GM12891 (cell line): Measurements from ENCODE around the gene ICAM4.

Source experiments
- DNase-seq: peaks from one replicate; pipeline ENCODE4 v3.0.0; 2011; ENCODE audit warnings: low spot score; ENCODE audit not compliant: insufficient read length
- FAIRE-seq: peaks from 2 replicates; lab custom pipeline; 2011; peaks lifted over from hg19 to GRCh38; lab: Jason Lieb, UNC
- PAX5 ChIP-seq: IDR thresholded peaks from 2 replicates; pipeline ENCODE4 v1.6.1; 2011; ENCODE audit warnings: low read length, moderate library complexity, mild to moderate bottlenecking; ENCODE audit not compliant: insufficient read depth, severe bottlenecking
- POLR2A ChIP-seq: IDR thresholded peaks from 2 replicates; pipeline ENCODE4 v1.6.1; 2011; ENCODE audit warnings: low read depth, low read length, control low read depth
- POLR2AphosphoS5 ChIP-seq: IDR thresholded peaks from 2 replicates; pipeline ENCODE4 v1.6.1; 2011; ENCODE audit warnings: low read depth, low read length, control low read depth
- POU2F2 ChIP-seq: IDR thresholded peaks from 2 replicates; pipeline ENCODE4 v1.6.1; 2011; ENCODE audit warnings: low read depth, mild to moderate bottlenecking, control low read depth, low read length, moderate library complexity
- SPI1 ChIP-seq: IDR thresholded peaks from 2 replicates; pipeline ENCODE4 v1.6.1; 2011; ENCODE audit warnings: low read depth, low read length, control low read depth
- TAF1 ChIP-seq: IDR thresholded peaks from 2 replicates; pipeline ENCODE4 v1.6.1; 2011; ENCODE audit warnings: low read depth, low read length, control low read depth

The ICAM4 gene

GRCh38 chr19:10295305-10295846, 8.6 kb downstream of the ICAM4 start:
- TF ChIP-seq POLR2A (no peak), SPI1 (peak; percentile 45), PAX5 (no peak), POU2F2 (no peak), POLR2AphosphoS5 (no peak), TAF1 (no peak)
- DNase-seq (peak; percentile 87), FAIRE-seq (peak; percentile 92)

- FAIRE-seq (no peak), DNase-seq (no peak)
- TF ChIP-seq POLR2A (no peak), TAF1 (no peak), PAX5 (no peak), SPI1 (no peak), POLR2AphosphoS5 (no peak), POU2F2 (no peak)
These were observed 9.3 kb downstream of the ICAM4 start for GRCh38 chr19:10295847-10296591.

GRCh38 chr19:10299545-10300458, 13.0 kb downstream of the ICAM4 start:
- no peak for FAIRE-seq
- DNase-seq: no peak
- TF ChIP-seq POLR2A (no peak), SPI1 (no peak), POU2F2 (no peak), POLR2AphosphoS5 (no peak), PAX5 (no peak), TAF1 (no peak)

- no peak for FAIRE-seq
- TF ChIP-seq SPI1 (no peak), POU2F2 (no peak), POLR2A (no peak), PAX5 (no peak), POLR2AphosphoS5 (no peak), TAF1 (no peak)
- no peak for DNase-seq
These were observed 18.5 kb downstream of the ICAM4 start for GRCh38 chr19:10305139-10305806.

DNA sequence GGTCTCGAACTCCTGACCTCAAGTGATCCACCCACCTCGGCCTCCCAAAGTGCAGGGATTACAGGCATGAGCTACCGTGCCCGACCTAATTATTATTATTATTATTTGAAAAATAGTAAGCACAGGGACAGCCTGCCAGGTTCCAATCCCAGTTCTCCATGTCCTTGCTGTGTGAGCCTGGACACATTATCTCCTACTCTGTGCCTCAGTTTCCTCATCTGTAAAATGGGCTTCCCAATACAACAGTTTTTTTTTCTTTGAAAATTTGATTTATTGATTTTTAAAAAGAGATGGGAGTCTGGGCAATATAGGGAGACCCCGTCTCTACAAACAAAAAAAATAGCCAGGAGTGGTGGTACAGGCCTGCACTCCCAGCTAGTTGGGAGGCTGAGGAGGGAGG, 19.6 kb downstream of the ICAM4 start:
- no peak for FAIRE-seq
- DNase-seq: no peak
- TF ChIP-seq PAX5: no peak
- TF ChIP-seq POLR2AphosphoS5: no peak
- no peak for TF ChIP-seq POU2F2
- no peak for TF ChIP-seq SPI1
- no peak for TF ChIP-seq TAF1
- TF ChIP-seq POLR2A: no peak

DNA sequence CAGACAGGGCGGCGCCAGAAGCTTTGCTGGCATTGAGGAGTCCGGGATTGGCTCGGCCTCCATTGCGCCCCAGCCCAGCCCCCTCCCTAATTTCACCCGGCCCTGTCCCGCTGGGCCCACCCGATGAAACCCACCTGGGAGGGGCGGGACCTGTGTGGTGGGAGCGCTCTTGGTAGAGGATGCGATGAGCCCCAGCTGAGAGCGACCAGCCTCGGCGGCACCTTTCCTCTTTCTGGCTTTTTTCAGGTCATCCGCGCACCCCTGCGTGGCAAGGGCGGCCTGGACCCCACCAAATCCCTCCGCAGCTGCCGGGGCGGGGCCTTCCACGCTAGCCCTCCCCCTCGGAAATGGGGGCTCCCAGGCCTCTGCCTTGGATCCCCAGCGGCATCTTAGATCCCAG, 22.7 kb downstream of the ICAM4 start, which contains the start of gene ZGLP1:
TSS of gene ZGLP1 (minus strand) at position 393 of the 400 bp plus-strand sequence.
- FAIRE-seq (no peak), DNase-seq (no peak)
- TF ChIP-seq TAF1 (no peak), POLR2A (no peak), SPI1 (no peak)

- FAIRE-seq (peak; percentile 96), DNase-seq (peak; percentile 96)
- TF ChIP-seq POLR2A (peak; percentile 93), TAF1 (peak; percentile 75), POLR2AphosphoS5 (peak; percentile 96), POU2F2 (peak; percentile 83), SPI1 (no peak)
These were observed 28.8 kb downstream of the ICAM4 start, which contains the start of gene FDX2 for GRCh38 chr19:10315335-10316214. Gene FDX2, minus strand, starts transcription at chr19:10316015. Its CDS starts 19 bp downstream, at chr19:10315996.
